IMR-90 (cell line): ENCODE measurements around the gene KPRP. TPM values are rescaled to one million over a fixed set of nuclear protein-coding genes. Genes with fewer than 3 reads are reported as not detected.

Experiments used
- ATAC-seq: fragments of 200-7000 bp; cut with Tn5 transposase; 2 replicates; pipeline ENCODE4 v1.9.1; 2020; ENCODE audit warnings: low read depth, mild to moderate bottlenecking, moderate library complexity
- BruUV-seq: library from RNA; stranded (reverse); fragments of 400-500 nt; replicated peaks from 2 replicates; lab custom pipeline; 2021; lab: Mats Ljungman, UMichigan
- CTCF ChIA-PET: fragments of 300-600 bp; formaldehyde crosslinking; extraction: SDS; loops from one replicate; lab custom pipeline; 2021; ENCODE audit warnings: antibody characterized with exemption; lab: Yijun Ruan, JAX
- POLR2A ChIA-PET: fragments of 300-600 bp; sonication (Branson Sonifier 250); formaldehyde crosslinking; loops from one replicate; lab custom pipeline; 2022; ENCODE audit warnings: antibody characterized with exemption; ENCODE audit not compliant: unreplicated experiment; lab: Charles Lee
- DNase-seq: peaks from one replicate; pipeline ENCODE4 v3.0.0; 2013
- H2AFZ ChIP-seq: replicated peaks from 2 replicates; pipeline ENCODE3; 2013; ENCODE audit warnings: low read length, mild to moderate bottlenecking; ENCODE audit not compliant: poor library complexity
- H2AK5ac ChIP-seq: 2 replicates; pipeline ENCODE4 v1.6.1; 2013; ENCODE audit warnings: low read depth, low read length, inconsistent platforms
- H2AK9ac ChIP-seq: replicated peaks from 2 replicates; pipeline ENCODE3; 2013; ENCODE audit warnings: mild to moderate bottlenecking, low read depth, low read length, moderate library complexity; ENCODE audit not compliant: poor library complexity
- H2BK120ac ChIP-seq: 2 replicates; pipeline ENCODE4 v1.6.1; 2013; ENCODE audit warnings: low read depth, low read length, inconsistent platforms
- H2BK15ac ChIP-seq: 3 replicates; pipeline ENCODE4 v1.6.1; 2013; ENCODE audit warnings: low read depth, low read length, inconsistent platforms
- H2BK20ac ChIP-seq: 2 replicates; pipeline ENCODE4 v1.6.1; 2013; ENCODE audit warnings: low read depth, mild to moderate bottlenecking, inconsistent platforms, low read length, moderate library complexity
- H2BK5ac ChIP-seq: 2 replicates; pipeline ENCODE4 v1.6.1; 2013; ENCODE audit warnings: mild to moderate bottlenecking, low read depth, low read length, inconsistent platforms; ENCODE audit not compliant: poor library complexity, severe bottlenecking
- H3K14ac ChIP-seq: replicated peaks from 2 replicates; pipeline ENCODE4 v1.6.1; 2013; ENCODE audit warnings: low read depth, low read length, inconsistent platforms
- H3K18ac ChIP-seq: 2 replicates; pipeline ENCODE4 v1.6.1; 2013; ENCODE audit warnings: low read depth, low read length, control low read depth
- H3K23ac ChIP-seq: 2 replicates; pipeline ENCODE4 v1.6.1; 2013; ENCODE audit warnings: low read depth, low read length, inconsistent platforms
- H3K27ac ChIP-seq: 2 replicates; pipeline ENCODE4 v1.5.1; 2013; ENCODE audit warnings: mild to moderate bottlenecking, control low read depth, low read length; ENCODE audit not compliant: insufficient read depth
- H3K27me3 ChIP-seq: 2 replicates; pipeline ENCODE4 v1.6.1; 2013; ENCODE audit warnings: low read length; ENCODE audit not compliant: control insufficient read depth, insufficient read depth
- H3K36me3 ChIP-seq: 2 replicates; pipeline ENCODE4 v1.6.1; 2013; ENCODE audit warnings: low read length, mixed read lengths; ENCODE audit not compliant: control insufficient read depth, insufficient read depth
- H3K4ac ChIP-seq: 2 replicates; pipeline ENCODE4 v1.6.1; 2013; ENCODE audit warnings: low read depth, low read length, inconsistent platforms
- H3K4me1 ChIP-seq: 2 replicates; pipeline ENCODE4 v1.6.1; 2013; ENCODE audit warnings: low read length, mixed read lengths; ENCODE audit not compliant: control insufficient read depth, insufficient read depth
- H3K4me2 ChIP-seq: 2 replicates; pipeline ENCODE4 v1.6.1; 2013; ENCODE audit warnings: low read depth, mild to moderate bottlenecking, control low read depth, low read length, moderate library complexity
- H3K4me3 ChIP-seq: 2 replicates; pipeline ENCODE4 v1.5.1; 2013; ENCODE audit warnings: low read depth, mild to moderate bottlenecking, control low read depth, low read length, moderate library complexity; ENCODE audit not compliant: insufficient read depth
- H3K56ac ChIP-seq: 2 replicates; pipeline ENCODE4 v1.6.1; 2013; ENCODE audit warnings: low read length, inconsistent platforms; ENCODE audit not compliant: insufficient read depth; ENCODE audit errors: extremely low read depth
- H3K79me1 ChIP-seq, 2 experiments: 2 replicates each; pipeline ENCODE4 v1.6.1; 2013; ENCODE audit warnings: low read length in 2 of 2, inconsistent platforms in 1 of 2, low read depth in 1 of 2
- H3K9ac ChIP-seq: 2 replicates; pipeline ENCODE4 v1.6.1; 2013; ENCODE audit warnings: low read depth, low read length, control low read depth
- H3K9me1 ChIP-seq: 2 replicates; pipeline ENCODE4 v1.6.1; 2013; ENCODE audit warnings: low read length, inconsistent platforms; ENCODE audit not compliant: insufficient read depth
- H3K9me3 ChIP-seq: 2 replicates; pipeline ENCODE4 v1.6.1; 2013; ENCODE audit warnings: low read length; ENCODE audit not compliant: control insufficient read depth, insufficient read depth
- H4K20me1 ChIP-seq: 2 replicates; pipeline ENCODE4 v1.6.1; 2013; ENCODE audit warnings: low read length, inconsistent platforms; ENCODE audit not compliant: insufficient read depth
- H4K5ac ChIP-seq: 2 replicates; pipeline ENCODE4 v1.6.1; 2013; ENCODE audit warnings: mild to moderate bottlenecking, low read depth, low read length, control low read depth
- H4K8ac ChIP-seq, 2 experiments: 2 replicates each; pipeline ENCODE4 v1.6.1; 2013; ENCODE audit warnings: low read depth in 2 of 2, low read length in 2 of 2, control low read depth in 1 of 2, inconsistent platforms in 1 of 2
- H4K91ac ChIP-seq: 2 replicates; pipeline ENCODE4 v1.6.1; 2013; ENCODE audit warnings: low read depth, low read length, inconsistent platforms; ENCODE audit not compliant: insufficient read depth
- FOS ChIP-seq: fragments of 150-350 bp; IDR thresholded peaks from 2 replicates; pipeline ENCODE4 v1.6.1; 2016; ENCODE audit warnings: low read depth, low read length
- RCOR1 ChIP-seq: IDR thresholded peaks from 2 replicates; pipeline ENCODE4 v1.6.1; 2012; ENCODE audit warnings: mild to moderate bottlenecking, low read length, improper control_type of control experiment; ENCODE audit not compliant: insufficient replicate concordance
- WGBS, 2 experiments: methylation state at CpG; one replicate each; pipeline versions ENCODE4 v1.1.5 to v1.1.7; 2013; ENCODE audit warnings: missing lambda C conversion rate in 2 of 2; ENCODE audit not compliant: insufficient read length in 1 of 2; ENCODE audit errors: extremely low coverage in 2 of 2; 5-methylcytosine and 5-hydroxymethylcytosine counted together
- dilution Hi-C: fragments of 300-500 bp; cut with HindIII; formaldehyde crosslinking; loops from one replicate; pipeline ENCODE4 v1.14.3; 2018; ENCODE audit warnings: low sequenced_read_pairs; ENCODE audit not compliant: unreplicated experiment
- in situ Hi-C: fragments of 300-500 bp; cut with MboI; formaldehyde crosslinking; loops from 3 replicates; pipeline ENCODE4 v1.14.3; 2019; ENCODE audit warnings: low sequenced_read_pairs, inconsistent platforms, mixed read lengths
- intact Hi-C: fragments of 100-400 bp; cut with micrococcal nuclease; formaldehyde crosslinking; loops from 2 replicates; pipeline ENCODE4 v1.10.0; 2022
- polyA plus RNA-seq, 3 experiments: library from polyadenylated mRNA; depleted of rRNA; stranded (reverse); fragments of >200 nt; gene quantifications; 2 replicates each; pipeline ENCODE4 v1.2.3, GENCODE V29; 2012; ENCODE audit warnings: low replicate concordance in 1 of 3
- total RNA-seq: library from RNA; depleted of rRNA; stranded (reverse); fragments of >200 nt; gene quantifications from 2 replicates; pipeline ENCODE4 v1.2.3, GENCODE V29; 2012

The KPRP gene
- total and polyA plus RNA-seq, 2 of the 4 experiments (the other 2 are of a cell fraction): not detected

- Histone ChIP-seq H4K91ac (no peak within 1 kb of the TSS), H4K20me1 (no peaks in the 10 kb centered on the region), H3K79me1 (no peaks in the 10 kb centered on the region), H3K18ac (no peak within 1 kb of the TSS), H3K4me3 (no peak within 1 kb of the TSS), H3K4me1 (no peaks in the 10 kb centered on the region), H3K9me3 (peaks cover 2% of the 10 kb centered on the region; the same call in 1 of the 2 replicates), H2BK20ac (no peak within 1 kb of the TSS), H4K5ac (no peak within 1 kb of the TSS), H3K4ac (no peak within 1 kb of the TSS), H3K4me2 (no peak within 1 kb of the TSS), H2AK9ac (no peak within 1 kb of the TSS), H3K23ac (no peak within 1 kb of the TSS), H4K8ac (no peak within 1 kb of the TSS), H2BK120ac (no peak within 1 kb of the TSS), H3K9me1 (no peaks in the 10 kb centered on the region), H3K36me3 (no peaks in the 10 kb centered on the region), H2BK5ac (no peak within 1 kb of the TSS), H2AFZ (no peak within 1 kb of the TSS), H2BK15ac (no peak within 1 kb of the TSS), H3K14ac (no peak within 1 kb of the TSS), H3K27me3 (no peaks in the 10 kb centered on the region), H3K27ac (no peak within 1 kb of the TSS), H2AK5ac (no peak within 1 kb of the TSS), H3K9ac (no peak within 1 kb of the TSS), H3K56ac (no peak within 1 kb of the TSS)
- POLR2A ChIA-PET: no interaction called here
- BruUV-seq: no TSS peak
- intact Hi-C loops (no loop called here), in situ Hi-C loops (no loop called here), dilution Hi-C loops (no loop called here)
- ATAC-seq: no peak
- no peak for TF ChIP-seq FOS
- TF ChIP-seq RCOR1: no peak
- WGBS, 2 experiments: no CpG with 5 or more reads among the region's 3 CpGs
- no peak for DNase-seq
- CTCF ChIA-PET: no interaction called here
Measured at GRCh38 chr1:152806576-152806975, 48.8 kb downstream of the KPRP start, which contains the start of gene LCE1C. Gene LCE1C (minus strand): TSS chr1:152806651. CDS start chr1:152805478, 1,173 bp downstream.
